SK-N-SH (cell line): Measurements from ENCODE around the gene SNX20.

ENCODE experiments used
- ELF1 ChIP-seq: IDR thresholded peaks from 2 replicates; pipeline ENCODE4 v1.4.0; 2012
- EP300 ChIP-seq, 2 experiments: IDR thresholded peaks; 2 replicates each; pipeline versions ENCODE4 v1.4.0 to v1.6.1; 2012; ENCODE audit warnings: borderline replicate concordance in 1 of 2, low read depth in 1 of 2, low read length in 1 of 2
- FOXM1 ChIP-seq: IDR thresholded peaks from 2 replicates; pipeline ENCODE4 v1.4.0; 2012; ENCODE audit warnings: low read depth, mild to moderate bottlenecking
- GABPA ChIP-seq: IDR thresholded peaks from 2 replicates; pipeline ENCODE4 v1.4.0; 2012; ENCODE audit warnings: low read depth, mild to moderate bottlenecking
- POLR2AphosphoS5 ChIP-seq: IDR thresholded peaks from 2 replicates; pipeline ENCODE4 v1.6.1; 2012; ENCODE audit warnings: low read depth, low read length
- REST ChIP-seq: IDR thresholded peaks from 2 replicates; pipeline ENCODE4 v1.6.1; 2012; ENCODE audit warnings: mild to moderate bottlenecking, low read depth, low read length, moderate library complexity
- RFX5 ChIP-seq: IDR thresholded peaks from 2 replicates; pipeline ENCODE4 v1.6.1; 2012; ENCODE audit warnings: mild to moderate bottlenecking, improper control_type of control experiment, low read length
- SIN3A ChIP-seq: IDR thresholded peaks from 2 replicates; pipeline ENCODE4 v1.6.1; 2012; ENCODE audit warnings: low read depth, mild to moderate bottlenecking, low read length, moderate library complexity, borderline replicate concordance
- SMC3 ChIP-seq: IDR thresholded peaks from 2 replicates; pipeline ENCODE4 v1.6.1; 2012; ENCODE audit warnings: low read depth, low read length, improper control_type of control experiment
- TCF12 ChIP-seq: IDR thresholded peaks from 2 replicates; pipeline ENCODE4 v1.4.0; 2012
- TEAD4 ChIP-seq: IDR thresholded peaks from 2 replicates; pipeline ENCODE4 v1.4.0; 2012; ENCODE audit warnings: mild to moderate bottlenecking, borderline replicate concordance; ENCODE audit not compliant: insufficient read depth
- YY1 ChIP-seq: IDR thresholded peaks from 2 replicates; pipeline ENCODE4 v1.4.0; 2012; ENCODE audit warnings: low read depth, mild to moderate bottlenecking
- TF ChIP-seq, protein P1 (sequence below): fragments of 200-600 bp; sonication (generic); IDR thresholded peaks from 2 replicates; pipeline ENCODE4 v1.6.1; 2017; ENCODE audit warnings: antibody characterized with exemption, mild to moderate bottlenecking, moderate library complexity
- TF ChIP-seq, protein P2 (sequence below): fragments of 150-350 bp; IDR thresholded peaks from 2 replicates; pipeline ENCODE4 v1.6.1; 2017; ENCODE audit warnings: antibody characterized with exemption, low read length, low read depth, borderline replicate concordance

DNA sequence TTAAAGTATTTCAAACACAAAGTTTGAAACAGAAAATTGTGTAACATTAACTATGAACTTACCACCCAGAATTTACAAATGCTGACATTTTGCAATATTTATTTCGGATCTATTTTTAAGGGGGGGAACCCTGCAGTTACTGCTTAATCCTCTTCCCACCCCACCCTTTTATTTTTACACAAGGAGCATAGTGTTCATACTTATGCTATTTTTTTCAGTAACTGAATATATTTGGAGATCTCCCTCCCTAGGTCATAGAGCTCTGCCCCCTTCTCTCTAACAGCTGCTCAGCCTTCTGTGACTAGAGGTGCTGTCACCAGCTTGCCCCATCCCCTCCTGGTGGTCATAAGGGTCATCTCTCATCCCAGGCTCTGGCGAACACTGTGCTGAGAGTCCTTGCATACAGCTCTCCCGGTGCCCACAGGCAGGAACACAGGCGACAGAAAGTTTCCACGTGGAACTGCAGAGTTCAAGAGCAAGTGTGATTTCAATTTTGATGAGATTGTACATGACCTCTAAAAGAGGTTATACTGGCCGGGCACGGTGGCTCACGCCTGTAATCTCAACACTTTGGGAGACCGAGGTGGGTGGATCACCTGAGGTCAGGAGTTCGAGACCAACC lies 44.2 kb downstream of the SNX20 start:
- TF ChIP-seq REST = no peak
- TF ChIP-seq, protein P1, sequence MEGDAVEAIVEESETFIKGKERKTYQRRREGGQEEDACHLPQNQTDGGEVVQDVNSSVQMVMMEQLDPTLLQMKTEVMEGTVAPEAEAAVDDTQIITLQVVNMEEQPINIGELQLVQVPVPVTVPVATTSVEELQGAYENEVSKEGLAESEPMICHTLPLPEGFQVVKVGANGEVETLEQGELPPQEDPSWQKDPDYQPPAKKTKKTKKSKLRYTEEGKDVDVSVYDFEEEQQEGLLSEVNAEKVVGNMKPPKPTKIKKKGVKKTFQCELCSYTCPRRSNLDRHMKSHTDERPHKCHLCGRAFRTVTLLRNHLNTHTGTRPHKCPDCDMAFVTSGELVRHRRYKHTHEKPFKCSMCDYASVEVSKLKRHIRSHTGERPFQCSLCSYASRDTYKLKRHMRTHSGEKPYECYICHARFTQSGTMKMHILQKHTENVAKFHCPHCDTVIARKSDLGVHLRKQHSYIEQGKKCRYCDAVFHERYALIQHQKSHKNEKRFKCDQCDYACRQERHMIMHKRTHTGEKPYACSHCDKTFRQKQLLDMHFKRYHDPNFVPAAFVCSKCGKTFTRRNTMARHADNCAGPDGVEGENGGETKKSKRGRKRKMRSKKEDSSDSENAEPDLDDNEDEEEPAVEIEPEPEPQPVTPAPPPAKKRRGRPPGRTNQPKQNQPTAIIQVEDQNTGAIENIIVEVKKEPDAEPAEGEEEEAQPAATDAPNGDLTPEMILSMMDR = no peak
- TF ChIP-seq SMC3 = no peak
- no peak for TF ChIP-seq YY1
- no peak for TF ChIP-seq GABPA
- TF ChIP-seq POLR2AphosphoS5 = no peak
- TF ChIP-seq, protein P2, sequence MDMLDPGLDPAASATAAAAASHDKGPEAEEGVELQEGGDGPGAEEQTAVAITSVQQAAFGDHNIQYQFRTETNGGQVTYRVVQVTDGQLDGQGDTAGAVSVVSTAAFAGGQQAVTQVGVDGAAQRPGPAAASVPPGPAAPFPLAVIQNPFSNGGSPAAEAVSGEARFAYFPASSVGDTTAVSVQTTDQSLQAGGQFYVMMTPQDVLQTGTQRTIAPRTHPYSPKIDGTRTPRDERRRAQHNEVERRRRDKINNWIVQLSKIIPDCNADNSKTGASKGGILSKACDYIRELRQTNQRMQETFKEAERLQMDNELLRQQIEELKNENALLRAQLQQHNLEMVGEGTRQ = no peak
- no peak for TF ChIP-seq EP300 (IDR thresholded peaks at IDR 0.05; ENCODE audit: borderline replicate concordance in 1 of 2, low read depth in 1 of 2, low read length in 1 of 2)
- TF ChIP-seq TCF12 = no peak
- no peak for TF ChIP-seq SIN3A
- no peak for TF ChIP-seq RFX5
- no peak for TF ChIP-seq ELF1
- TF ChIP-seq FOXM1 = no peak
- TF ChIP-seq TEAD4 = no peak
